GM12872 (cell line): Measurements from ENCODE around the gene RNF222.
A peak's percentile ranks its signal among the peaks of the same experiment; 100 is the strongest.

ENCODE experiments used
- CTCF ChIP-seq: IDR thresholded peaks from 3 replicates; pipeline ENCODE4 v1.5.1; 2011; ENCODE audit warnings: low read depth, mild to moderate bottlenecking, low read length, moderate library complexity; ENCODE audit not compliant: insufficient read depth

RNF222 gene

DNA sequence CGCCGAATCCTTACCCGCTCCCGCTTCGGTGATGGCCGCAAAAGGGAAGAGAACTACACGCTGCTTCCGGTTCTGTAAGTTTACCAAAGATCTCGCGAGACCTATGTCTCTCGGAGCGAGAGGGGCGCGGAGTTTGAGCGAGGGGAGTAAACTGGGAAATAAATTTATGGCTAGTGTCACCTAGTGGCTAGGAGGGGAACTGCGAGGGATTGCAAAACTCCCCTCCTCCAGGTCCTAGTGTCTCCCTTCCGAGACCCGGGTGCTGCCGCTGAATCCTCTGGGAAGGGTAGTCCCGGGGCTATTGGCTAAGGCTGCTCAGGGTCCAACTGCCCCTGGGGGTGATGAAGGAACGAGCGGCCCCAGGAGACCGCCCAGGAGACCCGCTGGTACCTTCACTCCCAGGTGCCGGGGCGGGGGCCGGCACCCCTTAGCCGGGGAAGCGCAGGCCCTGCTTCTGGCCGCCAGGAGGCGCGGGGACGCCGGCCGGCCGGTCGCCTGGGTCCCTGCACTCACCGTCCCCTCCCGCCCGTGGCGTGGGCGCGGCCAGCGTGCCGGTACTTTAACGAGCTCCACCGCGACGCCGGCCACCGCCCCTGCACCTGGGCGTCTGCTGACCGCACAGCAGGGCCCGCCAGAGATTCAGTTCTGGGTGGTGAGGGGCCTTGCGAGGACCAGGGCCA is 14.3 kb downstream of the RNF222 start, which contains the start of gene RPL26:
Gene RPL26 (minus strand): TSS at position 51 of the 680 bp plus-strand sequence. CDS start 883 bp downstream, outside the sequence.
- peak; percentile 89 for TF ChIP-seq CTCF

DNA sequence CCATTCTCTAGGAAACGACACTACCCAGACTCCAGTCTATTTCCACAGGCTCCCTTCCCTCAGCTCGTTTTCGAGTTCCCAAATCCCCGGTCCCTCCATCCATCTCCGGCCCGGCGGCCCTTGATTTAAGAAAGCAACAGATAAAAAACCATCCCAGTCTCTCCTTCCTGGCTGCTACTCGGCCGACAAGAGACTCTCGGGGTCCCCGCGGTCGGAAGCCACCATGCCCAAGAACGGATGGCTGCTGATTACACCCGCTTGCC is 14.8 kb downstream of the RNF222 start:
- no peak for TF ChIP-seq CTCF

DNA sequence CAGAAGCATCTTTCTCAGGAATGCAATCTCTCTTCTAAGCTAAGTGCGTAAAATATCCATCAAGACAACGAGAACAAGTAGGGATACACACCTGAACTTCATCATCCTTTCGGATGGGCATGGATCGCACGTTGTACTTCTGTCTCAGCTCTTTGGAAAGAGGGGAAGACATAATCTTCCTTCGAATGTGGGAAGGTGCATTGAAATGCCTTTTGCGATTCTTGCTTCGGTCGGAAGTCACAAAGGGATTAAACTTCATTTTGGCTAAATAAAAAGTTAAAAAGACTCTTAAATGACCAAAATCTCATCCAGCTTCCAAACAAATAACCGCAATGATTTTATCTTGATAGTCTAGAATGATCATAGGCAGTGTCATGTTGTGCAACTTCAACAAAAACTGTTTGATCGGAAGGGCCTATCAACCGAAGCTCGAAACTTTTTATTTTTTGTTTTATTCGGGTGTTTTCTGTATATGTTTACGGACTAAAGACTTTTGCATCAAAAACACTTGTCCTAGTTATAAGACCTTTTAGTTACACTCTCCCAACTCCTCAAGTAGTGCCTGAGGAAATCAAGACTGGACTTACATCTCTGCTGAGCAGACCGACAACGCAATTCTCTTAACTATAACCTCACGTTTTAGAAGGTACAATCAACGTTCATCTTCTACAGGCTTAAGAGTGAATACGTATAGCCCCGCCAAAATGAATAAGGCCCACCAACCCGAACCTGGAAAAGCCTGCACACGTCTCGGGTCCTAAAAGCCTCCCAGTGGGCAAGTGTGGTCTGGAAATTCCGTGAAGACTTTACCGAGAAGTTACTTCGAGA is 15.4 kb downstream of the RNF222 start:
- TF ChIP-seq CTCF = no peak

DNA sequence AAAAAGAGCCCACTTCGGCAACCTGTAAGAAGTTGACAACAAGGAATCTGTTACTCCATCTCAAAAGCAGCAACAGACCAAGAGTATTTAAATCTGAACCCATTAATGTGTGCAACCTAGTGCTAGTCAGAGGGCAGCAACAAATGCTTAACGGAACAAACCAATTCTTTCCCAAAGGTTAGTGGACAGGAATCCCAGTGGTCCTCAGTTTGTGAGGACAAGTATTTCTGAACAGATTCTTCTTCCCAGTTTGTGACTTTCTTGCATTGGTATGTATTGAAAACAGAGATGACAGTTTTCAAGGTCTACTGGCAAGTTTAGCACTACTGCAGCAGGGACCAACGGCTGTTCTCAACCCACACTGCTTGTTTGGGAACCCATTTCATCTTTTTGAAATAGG is 17.6 kb downstream of the RNF222 start:
- no peak for TF ChIP-seq CTCF

- TF ChIP-seq CTCF = no peak
Observed at GRCh38 chr17:8377422-8377821, 20.2 kb downstream of the RNF222 start.

DNA sequence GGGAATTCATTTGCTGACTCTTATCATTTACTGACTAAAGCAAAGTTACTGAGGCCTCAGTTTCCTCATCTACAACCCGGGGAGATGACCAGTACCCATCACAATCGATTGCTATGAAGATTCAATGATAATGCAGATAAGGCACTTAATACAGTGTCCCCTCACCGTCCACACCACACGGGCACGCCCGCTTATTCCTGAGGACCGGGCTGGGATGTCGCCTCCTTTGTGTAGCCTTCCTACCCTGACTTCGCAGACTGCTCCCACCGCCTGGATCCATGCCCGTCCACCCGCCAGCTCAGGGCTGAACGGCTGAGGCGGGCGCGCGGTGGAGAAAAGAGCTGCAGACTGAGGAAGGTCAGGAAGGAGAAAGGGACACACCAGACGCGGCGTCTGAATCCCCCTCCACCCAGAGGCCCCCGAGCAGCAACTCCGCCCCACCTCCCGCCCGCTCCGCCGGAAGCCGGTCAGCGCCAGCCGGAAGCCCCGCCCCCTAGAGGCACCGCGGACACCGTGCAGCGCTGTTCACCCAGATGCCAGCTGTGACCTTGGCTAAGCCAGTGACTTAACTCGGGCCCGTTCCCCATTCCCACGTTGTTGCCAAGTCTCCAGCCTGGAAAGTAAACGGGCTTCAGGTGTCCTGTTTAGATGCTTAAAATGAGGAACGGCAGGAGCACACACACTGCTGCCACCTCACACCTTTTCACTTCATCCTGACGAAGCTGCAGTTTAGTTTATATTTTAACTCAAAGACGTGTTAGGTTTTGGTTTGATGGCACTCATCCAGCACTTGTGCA is 21.2 kb downstream of the RNF222 start, which contains the start of gene KRABD2:
Gene KRABD2 (minus strand): TSS at position 434 of the 797 bp plus-strand sequence.
- peak; percentile 78 for TF ChIP-seq CTCF

GRCh38 chr17:8375738-8376259 is 21.8 kb downstream of the RNF222 start:
- no peak for TF ChIP-seq CTCF
